Forelimb muscle (tissue), 1 donor: Measurements from ENCODE around the gene IGSF21. TPM values are rescaled to one million over a fixed set of nuclear protein-coding genes. Genes with fewer than 3 reads are reported as not detected.
"Not testable (repeated sequence)": the region's sequence is repeated elsewhere in the genome, so short reads cannot be mapped to it uniquely, and the experiment has no call there.

Experiments
- DNase-seq: peaks from one replicate; pipeline ENCODE4 v3.0.0-alpha.2; 2013; ENCODE audit warnings: low read depth
- polyA plus RNA-seq: library from polyadenylated mRNA; unstranded; fragments of 120-200 nt; gene quantifications from one replicate; pipeline ENCODE4 v1.2.1, GENCODE V29; 2013; ENCODE audit not compliant: insufficient read length

The IGSF21 gene
- polyA plus RNA-seq, 1 donor: 0.62 TPM

DNA sequence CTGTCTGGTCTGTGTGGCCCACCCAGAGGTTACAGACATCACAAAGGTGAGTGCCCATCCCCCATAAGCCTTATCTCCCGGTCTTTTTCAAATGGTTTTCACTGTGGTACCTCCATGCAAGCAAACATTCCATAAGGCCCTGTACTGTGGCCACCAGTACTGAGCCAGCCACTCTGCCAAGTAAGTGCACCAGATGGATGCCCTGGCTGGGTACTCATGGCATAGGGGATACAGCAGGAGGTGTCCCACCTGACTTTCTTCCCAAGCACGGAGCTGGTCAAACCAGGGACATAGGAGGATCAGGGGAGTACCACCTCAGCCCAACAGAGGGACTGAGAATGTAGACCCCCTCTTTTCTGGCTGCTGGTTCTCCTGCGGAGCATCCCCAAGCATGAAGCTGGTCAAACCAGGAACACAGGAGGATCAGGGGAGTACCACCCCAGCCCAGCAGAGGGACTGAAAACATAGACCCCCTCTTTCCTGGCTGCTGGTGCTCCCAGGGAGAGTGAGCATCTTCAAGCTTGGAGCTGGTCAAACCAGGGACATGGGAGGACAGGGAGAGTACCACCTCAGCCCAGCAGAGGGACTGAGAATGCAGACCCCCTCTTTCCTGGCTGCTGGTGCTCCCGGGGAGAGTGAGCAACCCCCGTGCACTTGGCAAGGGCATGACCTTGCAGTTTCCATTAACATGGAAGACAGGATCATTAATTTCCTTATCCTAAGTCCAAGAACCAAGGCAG lies 291.4 kb downstream of the IGSF21 start:
- no peak for DNase-seq

DNA sequence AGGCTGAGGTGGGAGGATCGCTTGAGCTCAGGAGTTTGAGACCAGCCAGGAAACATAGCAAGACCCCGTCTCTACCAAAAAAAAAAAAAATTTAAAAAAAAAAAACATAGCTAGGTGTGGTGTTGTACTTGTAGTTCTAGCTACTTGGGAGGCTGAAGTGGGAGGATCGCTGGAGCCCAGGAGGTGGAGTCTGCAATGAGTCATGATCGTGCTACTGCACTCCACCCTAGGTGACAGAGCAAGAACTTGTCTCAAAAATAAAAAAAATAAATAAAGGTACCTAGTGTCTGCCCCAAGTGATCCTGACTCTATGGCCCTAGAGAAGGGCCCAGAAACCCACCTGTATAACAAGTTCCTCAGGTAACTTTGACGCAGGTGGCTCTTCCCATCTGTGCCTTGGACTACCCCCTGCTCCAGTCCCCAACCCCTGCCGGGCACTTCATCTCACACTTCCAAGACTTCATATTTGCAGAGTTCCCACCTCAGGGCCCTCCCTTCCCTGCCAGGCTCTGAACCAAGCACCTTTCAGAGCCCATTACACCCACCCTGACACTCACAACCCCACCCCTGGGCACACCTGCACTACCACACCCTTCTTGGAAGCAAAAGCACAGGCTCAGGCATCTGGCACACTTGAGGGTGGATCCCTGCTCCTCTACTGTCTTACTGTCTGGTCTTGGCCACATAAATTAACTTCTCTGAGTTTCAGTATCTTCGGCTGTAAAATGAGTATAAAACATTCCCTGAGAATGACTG lies 292.9 kb downstream of the IGSF21 start:
- no peak for DNase-seq

DNA sequence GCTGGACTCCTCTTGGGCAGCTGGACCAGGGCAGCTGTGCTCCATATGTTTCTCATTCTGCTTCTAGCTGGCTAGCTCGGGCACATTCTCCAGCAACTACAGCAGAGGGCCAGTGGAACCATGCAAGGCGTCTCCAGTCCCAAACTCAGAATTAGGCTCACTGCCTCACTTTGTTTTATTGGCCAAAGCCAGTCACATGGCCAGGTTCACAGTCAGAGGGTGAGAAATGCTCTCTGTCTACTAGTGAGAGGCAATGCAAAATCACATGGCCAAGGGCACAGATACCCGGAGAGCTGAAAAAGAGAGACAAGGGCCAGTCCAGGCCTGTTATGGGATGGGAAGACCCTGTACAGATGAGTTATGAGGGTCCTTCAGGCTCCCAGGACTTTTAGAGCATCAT lies 294.3 kb downstream of the IGSF21 start:
- DNase-seq: no peak

DNA sequence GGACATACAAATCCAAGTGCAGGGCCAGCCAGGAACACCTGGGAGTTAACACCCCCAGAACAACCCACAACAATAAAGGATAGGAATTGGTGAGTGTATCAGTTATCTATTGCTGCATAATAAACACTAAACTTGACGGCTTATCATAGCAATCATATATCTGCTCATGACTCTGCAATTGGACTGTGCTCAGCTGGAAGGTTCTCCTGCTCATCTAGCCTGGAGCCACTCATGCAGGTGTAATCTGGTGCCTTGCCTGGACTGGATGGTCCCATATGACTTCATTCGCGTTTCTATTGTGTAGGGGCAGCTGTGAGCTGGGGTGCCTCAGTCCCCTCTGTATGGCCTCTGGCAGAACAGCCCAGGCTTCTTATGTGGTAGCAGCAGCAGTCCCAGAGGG lies 296.9 kb downstream of the IGSF21 start:
- no peak for DNase-seq

DNA sequence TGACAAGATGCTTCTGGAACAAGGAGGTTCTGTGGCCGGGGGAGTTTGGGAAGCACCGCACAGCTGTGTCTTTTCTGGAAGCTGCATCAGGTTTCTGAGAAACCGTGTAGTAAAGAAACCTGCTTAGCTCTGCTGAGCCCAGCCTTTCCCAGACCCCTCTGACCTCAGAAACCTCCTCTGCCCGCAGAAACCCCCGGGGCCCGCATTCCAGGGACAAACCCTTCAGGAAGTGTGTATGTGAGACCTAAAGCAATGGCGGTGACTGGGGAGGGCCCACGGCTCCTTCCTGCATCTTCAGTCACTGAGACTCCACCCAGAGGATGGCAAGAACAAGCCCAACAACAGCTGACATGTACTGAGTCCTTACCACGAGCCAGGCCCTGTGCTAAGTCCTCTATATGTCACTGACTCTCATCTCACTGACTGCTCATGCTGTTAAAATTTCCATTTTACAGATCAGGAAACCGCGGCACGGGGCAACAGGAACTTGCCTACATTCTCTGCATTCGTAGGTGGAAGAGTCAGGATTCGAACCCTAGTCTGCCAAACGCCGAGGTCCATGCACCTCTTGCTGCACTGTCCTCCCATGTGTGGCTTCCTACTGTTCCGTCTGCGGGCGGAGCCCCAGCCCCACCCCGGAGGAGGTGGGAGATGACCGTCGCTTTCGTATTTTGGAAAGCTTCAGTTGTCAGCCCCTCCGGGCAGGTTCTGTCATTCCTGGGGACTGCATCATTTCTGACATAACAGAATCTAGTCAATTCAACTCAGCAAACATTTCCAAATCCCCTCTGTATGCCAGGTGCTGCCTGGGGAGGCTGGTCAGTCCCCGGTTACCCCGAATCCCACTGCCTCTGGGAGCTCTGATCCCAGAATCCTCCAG lies 299.8 kb downstream of the IGSF21 start:
- no peak for DNase-seq

DNA sequence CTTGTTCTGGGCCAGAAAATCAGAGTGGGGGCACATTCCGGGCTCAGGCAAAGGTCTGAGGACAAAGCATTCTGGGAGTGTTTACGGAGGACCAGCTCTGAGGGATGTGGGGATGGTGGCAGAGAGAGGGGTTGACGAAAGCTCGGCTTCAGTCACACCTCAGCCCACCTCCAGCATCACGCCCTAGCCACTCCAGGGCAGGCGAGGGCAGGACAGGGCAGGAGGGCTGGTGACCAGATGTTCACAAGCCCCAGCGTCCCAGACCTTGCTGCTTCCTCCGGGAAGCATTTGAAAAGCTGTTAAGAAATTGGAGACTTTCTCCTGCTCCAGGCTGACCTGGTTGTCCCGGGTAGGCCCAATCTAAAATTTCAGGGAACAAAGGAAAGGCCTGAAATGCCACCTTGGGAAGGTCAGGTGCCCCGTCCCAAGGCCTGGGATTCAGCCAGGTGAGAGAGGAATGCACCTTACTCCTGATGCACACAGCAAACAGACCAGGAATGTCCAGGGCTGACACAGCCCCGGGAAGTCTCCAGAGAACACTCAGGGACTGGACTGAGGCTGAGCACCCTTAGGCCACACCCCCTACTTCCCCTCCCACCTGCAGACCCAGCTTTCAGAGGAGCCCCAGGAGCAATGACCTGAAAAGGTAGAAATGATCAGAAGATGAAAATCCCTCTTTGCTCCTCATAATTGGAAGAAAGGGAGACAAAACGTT lies 301.2 kb downstream of the IGSF21 start:
- DNase-seq: no peak

DNA sequence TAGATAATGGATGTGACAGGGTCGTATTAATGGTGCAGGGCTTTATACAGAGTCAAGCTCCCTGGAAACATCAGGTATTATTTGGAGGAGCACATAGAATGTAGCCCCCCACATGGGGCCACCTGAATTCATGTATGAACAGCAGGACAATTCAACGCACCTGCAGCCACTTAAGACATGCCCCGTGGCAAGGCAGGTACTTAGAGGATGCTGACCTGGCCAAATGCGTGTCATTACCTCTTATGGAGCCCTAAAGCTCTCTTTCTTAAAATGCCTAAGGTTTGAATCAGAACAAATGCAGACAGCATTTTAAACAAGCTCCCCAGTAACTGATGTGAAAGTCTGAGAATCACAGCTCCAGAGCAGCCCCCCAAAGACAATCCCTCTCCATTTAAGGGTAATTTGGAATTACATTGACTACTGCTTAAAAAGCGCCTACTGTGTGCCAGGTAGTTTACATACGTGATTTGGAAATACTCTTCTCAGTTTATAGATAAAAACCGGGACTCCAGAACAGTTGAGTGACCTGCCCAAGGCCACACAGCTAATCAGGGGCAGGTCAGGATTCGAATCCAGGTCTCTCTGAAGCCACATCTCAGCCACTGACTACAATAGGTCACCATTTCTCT lies 302.1 kb downstream of the IGSF21 start:
- no peak for DNase-seq

DNA sequence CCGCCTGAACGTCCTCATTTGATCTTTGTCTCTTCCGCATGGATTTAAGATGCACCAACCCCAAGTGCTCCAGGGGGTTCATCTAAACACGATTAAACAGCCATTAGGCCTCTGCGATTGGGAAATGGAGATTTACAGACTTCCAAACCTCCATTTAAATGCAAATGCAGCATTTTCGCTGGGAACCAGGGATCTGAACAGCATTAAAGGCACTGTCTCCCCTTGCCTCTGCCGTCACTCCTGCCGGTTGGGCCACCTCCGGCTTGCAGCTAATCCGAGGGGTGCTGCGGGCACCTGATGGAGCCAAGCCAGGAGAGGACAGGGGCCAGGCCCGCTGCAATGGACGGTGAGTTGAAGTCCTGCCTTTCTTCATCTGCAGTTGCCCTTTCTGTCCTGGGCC lies 302.8 kb downstream of the IGSF21 start:
- DNase-seq: no peak

DNA sequence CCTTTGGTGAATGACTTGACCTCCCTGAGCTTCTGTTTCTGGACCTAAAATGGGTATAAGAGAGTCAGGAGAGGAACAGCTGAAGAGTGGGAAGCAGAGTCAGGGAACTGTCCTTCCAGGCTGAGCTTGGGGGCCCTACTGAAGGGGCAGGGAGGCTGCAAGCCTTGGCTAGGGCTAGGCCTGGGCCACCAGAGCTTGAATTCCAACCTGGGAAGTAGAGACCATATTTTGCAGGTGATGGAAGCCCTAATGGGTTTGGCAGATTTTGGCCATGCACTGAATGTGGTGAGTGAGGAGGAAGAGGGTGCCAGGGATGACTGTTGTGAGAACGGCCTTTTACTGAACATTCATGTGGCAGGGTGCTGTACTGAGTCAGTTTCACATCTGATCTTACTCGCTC lies 303.7 kb downstream of the IGSF21 start:
- no peak for DNase-seq

DNA sequence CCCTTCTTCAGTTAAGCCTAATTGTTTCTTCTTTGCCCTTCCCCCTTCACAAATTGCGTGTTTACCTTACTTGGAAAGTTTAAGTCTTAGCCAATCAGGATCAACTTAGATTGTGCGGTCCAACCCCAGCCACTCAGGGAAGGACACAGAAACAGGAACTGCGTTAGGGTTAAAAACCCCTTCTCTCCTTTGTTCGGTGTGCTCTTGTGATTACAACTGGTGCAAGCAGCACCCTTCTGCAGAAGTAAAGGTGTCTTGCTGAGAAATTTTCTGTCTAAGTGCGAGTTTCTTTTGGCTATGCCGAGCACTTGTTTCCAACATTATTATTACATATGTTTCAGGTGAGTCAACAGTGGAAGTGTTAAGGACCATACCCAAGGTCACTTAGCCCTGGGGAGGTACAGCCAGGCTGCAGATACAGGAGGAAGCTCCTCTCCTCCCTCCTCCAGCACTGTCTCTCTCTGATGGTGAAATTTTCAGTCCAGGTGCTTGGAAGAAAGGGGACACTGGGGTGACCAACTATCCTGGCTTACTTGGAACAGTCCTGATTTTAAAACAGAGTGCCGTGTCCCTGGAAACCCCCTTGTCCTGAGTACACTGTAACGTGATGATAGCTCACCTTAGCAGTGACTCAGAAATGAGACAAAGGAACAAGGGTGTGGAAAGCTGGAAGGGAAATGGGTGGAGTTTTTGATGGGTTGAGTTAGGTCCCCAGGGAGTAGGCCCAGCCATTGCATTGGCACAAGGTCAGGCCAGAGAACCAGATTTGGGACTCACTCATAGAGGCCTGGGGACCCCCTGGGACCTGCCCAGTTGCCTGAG lies 304.4 kb downstream of the IGSF21 start:
- no peak for DNase-seq

DNA sequence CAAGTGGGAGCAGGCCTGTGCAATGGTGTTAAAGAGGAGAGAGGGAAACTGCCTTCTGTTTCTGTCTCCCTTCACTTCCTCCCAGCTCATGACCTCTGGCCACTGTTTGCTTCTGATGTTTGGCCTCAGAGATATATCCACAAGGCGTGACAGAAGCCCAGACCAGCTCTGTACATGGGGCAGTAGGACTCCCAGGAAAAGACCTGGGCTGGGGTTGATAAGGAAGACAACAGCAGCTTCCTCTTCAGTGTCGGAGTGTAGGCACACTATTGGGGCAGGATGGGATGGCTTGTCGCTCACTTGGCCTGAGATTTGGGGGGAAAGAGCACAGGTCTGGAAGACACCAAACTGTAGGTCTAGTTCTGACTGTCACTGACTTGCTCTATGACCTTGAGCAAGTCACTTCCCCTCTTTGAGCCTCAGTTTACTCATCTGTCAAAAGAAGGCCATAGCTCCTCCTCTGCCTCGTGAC lies 305.3 kb downstream of the IGSF21 start:
- DNase-seq: no peak

DNA sequence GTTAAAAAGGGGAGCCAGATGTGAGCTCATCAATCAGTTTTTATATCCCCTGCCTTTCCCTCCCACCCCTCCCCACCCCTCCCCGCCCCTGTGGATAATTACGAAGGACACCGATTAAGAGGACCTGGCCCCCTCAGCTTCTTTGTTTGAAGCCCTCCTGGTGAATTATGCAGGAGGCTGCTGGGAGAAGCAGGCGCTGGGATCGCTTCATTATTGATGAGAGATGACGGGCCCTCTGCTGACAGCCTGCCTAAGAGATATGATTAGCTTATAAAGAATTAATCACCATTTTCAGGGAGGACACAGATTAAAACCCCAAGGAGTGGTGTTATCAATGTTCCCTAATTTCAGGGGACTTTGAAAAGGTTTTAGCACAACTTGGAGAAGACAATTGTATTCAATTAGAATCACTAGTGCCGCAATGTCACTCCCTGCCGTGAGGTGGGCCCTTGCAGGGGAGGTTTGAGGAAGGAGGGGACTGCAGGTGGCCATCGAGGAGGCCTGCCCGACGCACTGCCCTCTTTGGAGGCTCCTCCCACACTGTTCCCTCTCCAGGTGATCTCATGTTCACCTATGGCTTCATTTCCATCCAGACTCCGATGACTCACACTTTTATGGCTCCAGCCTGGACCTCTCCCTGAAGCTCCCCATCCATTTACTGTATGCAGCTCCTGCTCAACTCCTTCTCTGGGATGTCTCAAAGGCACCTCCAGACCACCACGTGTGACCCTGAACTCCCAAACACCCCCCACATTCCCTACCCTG lies 306.1 kb downstream of the IGSF21 start:
- no peak for DNase-seq

DNA sequence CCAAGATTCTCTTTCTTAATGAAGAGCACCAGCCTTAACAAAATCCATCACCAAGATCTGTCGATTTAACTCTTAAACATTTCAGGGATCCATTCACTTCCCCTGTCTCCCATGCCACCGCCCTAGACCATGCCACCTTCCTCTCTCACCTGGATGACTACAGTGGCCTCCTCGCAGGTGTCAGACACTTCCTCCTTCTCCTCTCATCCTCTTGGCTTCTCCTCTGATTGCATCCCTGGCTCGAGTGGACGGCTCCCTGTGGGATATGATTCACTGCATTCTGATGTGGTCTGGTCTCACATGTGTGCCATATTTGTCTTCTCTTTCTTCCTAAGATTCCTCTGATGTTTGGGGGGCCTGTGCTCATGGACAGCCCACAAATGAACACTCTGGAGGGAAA lies 306.7 kb downstream of the IGSF21 start:
- no peak for DNase-seq

DNA sequence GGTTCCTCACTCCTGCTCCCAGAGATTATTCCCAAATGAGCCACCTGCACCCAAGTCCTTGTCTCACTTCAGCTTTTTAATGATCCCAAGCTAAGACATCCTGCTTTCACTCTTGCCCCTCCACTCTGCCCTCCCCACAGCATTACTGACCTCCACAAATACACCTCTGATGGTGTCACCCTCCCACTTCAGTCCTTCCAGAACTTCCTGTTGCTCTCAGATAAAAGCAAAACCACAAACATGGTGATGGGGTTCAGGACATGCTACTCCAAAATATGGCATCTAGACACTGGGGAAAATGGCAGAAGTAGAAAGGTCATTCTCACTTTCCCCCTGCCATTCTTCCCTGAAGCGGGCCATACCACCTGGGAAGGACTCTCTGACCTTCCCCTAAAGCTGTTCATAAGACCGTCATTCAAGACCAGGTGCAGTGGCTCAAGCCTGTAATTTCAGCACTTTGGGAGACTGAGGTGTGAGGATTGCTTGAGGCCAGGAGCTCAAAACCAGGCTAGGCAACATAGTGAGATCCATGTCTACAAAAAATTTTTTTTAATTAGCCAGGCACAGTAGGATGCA lies 307.4 kb downstream of the IGSF21 start:
- DNase-seq: no peak

DNA sequence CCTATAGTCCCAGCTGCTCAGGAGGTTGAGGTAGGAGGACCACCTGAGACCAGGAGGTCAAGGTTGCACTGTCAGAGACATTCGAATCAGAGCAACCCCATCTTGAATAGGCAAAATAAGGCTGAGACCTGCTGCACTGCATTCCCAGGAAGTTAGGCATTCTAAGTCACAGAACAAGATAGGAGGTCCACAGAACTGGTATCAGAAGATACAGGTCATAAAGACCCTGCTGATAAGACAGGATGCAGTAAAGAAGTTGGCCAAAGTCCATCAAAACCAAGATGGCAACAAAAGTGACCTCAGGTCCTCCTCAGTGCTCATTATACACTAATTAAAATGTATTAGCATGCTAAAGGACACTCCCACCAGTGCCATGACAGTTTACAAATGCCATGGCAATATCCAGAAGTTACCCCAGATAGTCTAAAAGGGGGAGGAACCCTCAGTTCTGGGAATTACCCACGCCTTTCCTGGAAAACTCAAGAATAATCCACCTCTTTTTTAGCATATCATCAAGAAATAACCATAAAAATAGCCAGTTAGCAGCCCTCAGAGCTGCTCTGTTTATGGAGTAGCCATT lies 307.9 kb downstream of the IGSF21 start:
- no peak for DNase-seq

DNA sequence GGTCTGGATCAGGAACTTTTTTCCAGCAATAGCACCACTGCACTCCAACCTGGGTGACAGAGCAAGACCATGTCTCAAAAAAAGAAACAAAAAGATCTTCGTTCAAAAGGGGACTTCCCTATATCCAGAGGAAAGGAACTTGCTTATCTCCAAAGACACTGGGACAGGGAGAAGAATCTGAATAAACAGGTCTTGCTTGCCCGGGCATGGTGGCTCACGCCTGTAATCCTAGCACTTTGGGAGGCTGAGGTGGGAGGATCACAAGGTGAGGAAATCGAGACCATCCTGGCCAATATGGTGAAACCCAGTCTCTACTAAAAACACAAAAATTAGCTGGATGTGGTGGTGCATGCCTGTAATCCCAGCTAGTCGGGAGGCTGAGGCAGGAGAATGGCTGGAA lies 308.5 kb downstream of the IGSF21 start:
- not testable (repeated sequence) for DNase-seq

DNA sequence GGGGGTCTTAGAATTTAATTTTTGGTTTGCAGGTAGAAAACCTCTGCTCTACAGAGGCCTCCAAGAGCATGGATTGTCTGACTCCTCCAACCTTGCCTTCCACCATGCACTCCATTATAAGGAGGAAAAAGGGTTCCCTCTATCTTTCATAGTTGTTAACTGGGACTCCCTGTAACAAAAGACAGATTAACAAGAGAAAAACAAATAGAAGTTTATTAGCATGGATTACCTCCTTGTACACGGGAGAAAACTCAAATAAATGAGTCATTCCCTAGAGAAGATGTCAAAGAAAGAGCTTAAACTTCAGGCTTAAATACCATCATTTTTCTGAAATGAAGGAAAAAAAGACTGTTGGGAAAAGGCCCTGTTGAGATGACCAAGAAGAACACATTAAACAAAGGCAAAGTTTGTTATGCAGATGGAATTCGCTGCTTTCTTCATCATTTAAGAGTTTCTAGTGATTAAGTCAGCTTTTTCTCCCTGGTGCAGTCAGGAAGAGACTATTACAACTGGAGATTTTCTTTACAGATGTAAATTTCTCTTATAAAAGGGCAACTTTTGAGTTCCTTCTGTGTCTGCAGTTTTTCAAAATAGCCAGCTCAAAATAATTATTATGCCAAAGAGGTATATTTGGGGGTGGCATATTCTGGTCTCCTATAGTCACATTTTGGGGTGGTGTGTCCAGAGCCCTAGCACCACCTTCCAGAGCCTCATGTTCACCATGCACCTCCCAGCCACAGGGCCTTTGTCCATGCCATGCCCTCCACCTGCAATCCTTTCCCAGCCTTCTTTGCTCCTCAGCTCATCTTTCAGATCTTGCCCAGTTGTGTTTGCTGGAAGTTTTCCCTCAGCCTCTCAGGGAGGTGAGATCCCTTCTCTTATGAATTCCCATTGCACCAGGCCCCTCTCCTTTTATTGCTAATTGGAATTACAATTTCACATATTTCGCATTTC lies 310.0 kb downstream of the IGSF21 start:
- DNase-seq: no peak
